ENCODE results near the gene PXDN.

The PXDN gene

GRCh38 chr2:1613731-1614354 lies 130.5 kb downstream of the PXDN start:
- in situ Hi-C loops (cut with MboI; ENCODE audit: low pct_unique_long_range_greater_than_20kb, low sequenced_read_pairs): no loop called here
- no peak for DNase-seq

GRCh38 chr2:1613078-1613445 lies 131.3 kb downstream of the PXDN start:
- no peak for DNase-seq
- in situ Hi-C loops (cut with MboI; ENCODE audit: low pct_unique_long_range_greater_than_20kb, low sequenced_read_pairs): no loop called here

GRCh38 chr2:1612391-1613077 lies 131.8 kb downstream of the PXDN start:
- in situ Hi-C loops (cut with MboI; ENCODE audit: low pct_unique_long_range_greater_than_20kb, low sequenced_read_pairs): no loop called here
- DNase-seq: no peak

- no peak for DNase-seq
- in situ Hi-C loops (cut with MboI; ENCODE audit: low pct_unique_long_range_greater_than_20kb, low sequenced_read_pairs): no loop called here
These were observed 132.4 kb downstream of the PXDN start for GRCh38 chr2:1611886-1612285.

GRCh38 chr2:1610096-1610485 lies 134.2 kb downstream of the PXDN start:
- in situ Hi-C loops (cut with MboI; ENCODE audit: low pct_unique_long_range_greater_than_20kb, low sequenced_read_pairs): no loop called here
- DNase-seq: no peak

GRCh38 chr2:1609485-1610095 lies 134.7 kb downstream of the PXDN start:
- in situ Hi-C loops (cut with MboI; ENCODE audit: low pct_unique_long_range_greater_than_20kb, low sequenced_read_pairs): no loop called here
- no peak for DNase-seq

GRCh38 chr2:1609040-1609439 lies 135.3 kb downstream of the PXDN start:
- in situ Hi-C loops (cut with MboI; ENCODE audit: low pct_unique_long_range_greater_than_20kb, low sequenced_read_pairs): no loop called here
- DNase-seq: no peak

- no peak for DNase-seq
- in situ Hi-C loops (cut with MboI; ENCODE audit: low pct_unique_long_range_greater_than_20kb, low sequenced_read_pairs): no loop called here
These were observed 136.2 kb downstream of the PXDN start for GRCh38 chr2:1607971-1608688.

GRCh38 chr2:1607236-1607920 lies 136.9 kb downstream of the PXDN start:
- DNase-seq: no peak
- in situ Hi-C loops (cut with MboI; ENCODE audit: low pct_unique_long_range_greater_than_20kb, low sequenced_read_pairs): no loop called here

- in situ Hi-C loops (cut with MboI; ENCODE audit: low pct_unique_long_range_greater_than_20kb, low sequenced_read_pairs): no loop called here
- DNase-seq: no peak
These were observed 137.7 kb downstream of the PXDN start for GRCh38 chr2:1606421-1607235.

GRCh38 chr2:1606046-1606400 lies 138.3 kb downstream of the PXDN start:
- in situ Hi-C loops (cut with MboI; ENCODE audit: low pct_unique_long_range_greater_than_20kb, low sequenced_read_pairs): no loop called here
- DNase-seq: no peak

GRCh38 chr2:1605102-1606045 lies 138.9 kb downstream of the PXDN start:
- DNase-seq: no peak
- in situ Hi-C loops (cut with MboI; ENCODE audit: low pct_unique_long_range_greater_than_20kb, low sequenced_read_pairs): no loop called here

GRCh38 chr2:1603521-1603920 lies 140.8 kb downstream of the PXDN start:
- in situ Hi-C loops (cut with MboI; ENCODE audit: low pct_unique_long_range_greater_than_20kb, low sequenced_read_pairs): no loop called here
- no peak for DNase-seq

- in situ Hi-C loops (cut with MboI; ENCODE audit: low pct_unique_long_range_greater_than_20kb, low sequenced_read_pairs): no loop called here
- DNase-seq: no peak
These were observed 141.3 kb downstream of the PXDN start for GRCh38 chr2:1603059-1603458.

- in situ Hi-C loops (cut with MboI; ENCODE audit: low pct_unique_long_range_greater_than_20kb, low sequenced_read_pairs): no loop called here
- DNase-seq: no peak
These were observed 141.9 kb downstream of the PXDN start for GRCh38 chr2:1602278-1603010.

- in situ Hi-C loops (cut with MboI; ENCODE audit: low pct_unique_long_range_greater_than_20kb, low sequenced_read_pairs): no loop called here
- no peak for DNase-seq
These were observed 142.6 kb downstream of the PXDN start for GRCh38 chr2:1601471-1602277.

GRCh38 chr2:1601067-1601412 lies 143.3 kb downstream of the PXDN start:
- no peak for DNase-seq
- in situ Hi-C loops (cut with MboI; ENCODE audit: low pct_unique_long_range_greater_than_20kb, low sequenced_read_pairs): no loop called here
